ENCODE results near the gene PRCC.

Gene PRCC, protein sequence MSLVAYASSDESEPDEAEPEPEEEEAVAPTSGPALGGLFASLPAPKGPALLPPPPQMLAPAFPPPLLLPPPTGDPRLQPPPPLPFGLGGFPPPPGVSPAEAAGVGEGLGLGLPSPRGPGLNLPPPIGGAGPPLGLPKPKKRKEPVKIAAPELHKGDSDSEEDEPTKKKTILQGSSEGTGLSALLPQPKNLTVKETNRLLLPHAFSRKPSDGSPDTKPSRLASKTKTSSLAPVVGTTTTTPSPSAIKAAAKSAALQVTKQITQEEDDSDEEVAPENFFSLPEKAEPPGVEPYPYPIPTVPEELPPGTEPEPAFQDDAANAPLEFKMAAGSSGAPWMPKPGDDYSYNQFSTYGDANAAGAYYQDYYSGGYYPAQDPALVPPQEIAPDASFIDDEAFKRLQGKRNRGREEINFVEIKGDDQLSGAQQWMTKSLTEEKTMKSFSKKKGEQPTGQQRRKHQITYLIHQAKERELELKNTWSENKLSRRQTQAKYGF

DNA sequence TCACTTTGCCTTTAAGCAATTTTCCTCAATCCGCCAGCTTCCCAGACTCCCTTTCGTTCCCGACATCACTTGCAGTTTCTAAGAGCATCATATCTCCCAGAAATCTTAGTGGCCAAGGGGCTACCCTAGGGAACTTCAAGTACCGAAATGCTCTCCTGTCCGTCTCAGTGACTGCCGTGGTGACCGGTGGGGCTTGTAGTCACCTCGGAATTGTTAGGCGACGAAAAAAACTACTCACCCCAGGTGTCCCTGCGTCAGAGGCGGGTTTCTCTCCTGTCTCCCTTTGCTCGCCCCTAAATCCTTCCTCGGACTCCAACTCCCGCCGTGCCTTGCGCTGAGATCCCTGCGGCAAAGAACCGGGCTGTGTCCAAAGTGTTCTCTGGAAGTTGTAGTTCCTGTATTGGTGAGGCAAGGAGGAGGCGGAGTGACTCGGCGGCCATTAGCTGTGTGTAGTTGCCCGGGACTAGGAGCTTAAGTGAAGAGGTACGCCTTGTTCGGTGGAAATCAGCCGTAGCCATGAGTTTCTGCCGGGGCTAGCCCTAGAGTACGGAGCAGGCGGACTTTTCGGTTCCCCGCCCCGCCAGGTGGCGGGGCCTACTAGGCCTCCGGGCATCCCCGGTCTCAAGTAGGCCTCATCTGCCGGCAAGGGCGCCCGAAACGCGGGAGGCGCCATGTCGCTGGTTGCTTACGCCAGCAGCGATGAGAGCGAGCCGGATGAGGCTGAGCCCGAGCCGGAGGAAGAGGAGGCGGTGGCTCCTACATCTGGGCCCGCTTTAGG is at the start of gene PRCC:
Gene PRCC, plus strand, starts transcription at position 435 of the 778 bp plus-strand sequence. Its CDS starts 237 bp downstream, at position 672.
- Mint-ChIP-seq H3K4me3 (no peak within 1 kb of the TSS), H3K9me3 (no peaks in the 10 kb centered on the region), H3K27ac (no peak within 1 kb of the TSS), H3K27me3 (no peaks in the 10 kb centered on the region), H3K4me1 (peaks cover 43% of the 10 kb centered on the region), H3K36me3 (peaks cover 13% of the 10 kb centered on the region)
- peak; percentile 98 for ATAC-seq

DNA sequence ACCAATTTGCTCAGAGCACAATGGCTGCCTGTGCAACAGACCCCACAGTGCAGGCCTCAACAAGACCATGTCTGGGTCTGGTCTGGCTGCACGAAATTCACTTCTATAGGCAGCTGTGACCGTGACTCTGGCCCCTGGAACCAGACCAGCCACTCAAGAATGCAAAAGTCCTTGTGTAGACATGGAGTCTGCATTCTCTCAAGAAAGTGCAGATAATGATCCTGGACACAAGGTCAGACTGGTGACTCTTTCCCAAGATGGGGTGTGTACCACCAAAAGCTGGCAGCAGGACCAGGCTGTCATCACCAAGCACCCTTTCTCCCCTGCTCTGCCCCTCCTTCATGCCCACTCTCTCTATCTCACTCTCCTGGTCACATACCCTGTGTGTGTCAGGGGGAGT is 46.2 kb upstream of the PRCC start:
- no peak for ATAC-seq
- Mint-ChIP-seq H3K27me3 (no peaks in the 10 kb centered on the region), H3K4me1 (peaks cover 21% of the 10 kb centered on the region), H3K36me3 (peaks cover 41% of the 10 kb centered on the region), H3K9me3 (no peaks in the 10 kb centered on the region), H3K4me3 (no peak overlapping the region), H3K27ac (no peak overlapping the region)

DNA sequence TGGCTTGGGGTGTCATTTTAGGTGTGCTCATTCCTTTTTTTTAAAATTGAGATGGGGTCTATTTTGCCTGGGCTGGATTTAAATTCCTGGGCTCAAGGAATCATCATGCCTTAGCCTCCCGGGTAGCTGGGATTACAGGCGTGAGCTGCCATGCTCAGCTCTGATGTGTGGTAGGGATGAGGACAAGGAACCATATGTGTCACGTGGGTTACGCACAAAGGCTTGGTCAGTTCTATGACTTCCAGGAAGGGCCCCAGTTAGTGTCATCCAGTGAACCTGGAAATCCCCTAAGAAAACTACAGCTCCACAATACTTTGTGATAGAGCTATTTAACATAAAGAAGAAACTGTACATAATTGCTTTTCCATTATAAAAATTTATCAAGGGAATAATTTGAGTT is 45.8 kb upstream of the PRCC start:
- no peak for ATAC-seq
- Mint-ChIP-seq H3K27ac (no peak overlapping the region), H3K4me1 (peaks cover 21% of the 10 kb centered on the region), H3K36me3 (peaks cover 38% of the 10 kb centered on the region), H3K9me3 (no peaks in the 10 kb centered on the region), H3K27me3 (no peaks in the 10 kb centered on the region), H3K4me3 (no peak overlapping the region)

DNA sequence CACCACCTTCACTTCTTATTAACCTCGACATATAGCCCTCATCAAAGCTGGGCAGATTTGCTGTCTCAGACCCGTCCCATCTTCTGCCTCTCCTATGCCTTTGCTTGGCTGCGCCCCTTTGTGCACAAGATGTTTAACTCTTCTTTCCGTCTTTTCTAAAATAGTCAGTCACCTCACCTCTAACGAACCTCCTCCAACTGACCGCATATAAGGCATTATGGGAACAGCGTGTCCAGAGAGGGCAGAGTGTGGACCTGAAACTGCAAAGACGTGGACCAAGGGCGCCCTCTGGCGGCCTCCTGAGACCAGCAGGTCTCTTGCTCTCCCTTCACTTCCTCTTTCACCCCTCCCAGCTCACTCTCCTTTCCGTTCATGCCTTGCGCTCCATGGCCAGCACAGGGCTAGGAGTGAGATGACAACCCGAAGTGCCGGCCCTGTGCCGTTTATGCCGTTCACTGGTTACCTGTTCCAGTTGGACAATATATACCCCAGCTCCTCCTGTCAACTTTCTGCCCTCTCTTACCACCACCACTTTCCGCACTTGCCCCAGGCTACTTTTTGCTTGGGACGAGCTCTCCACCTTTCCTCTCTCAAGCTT is 41.6 kb upstream of the PRCC start:
- peak; percentile 67 for ATAC-seq
- Mint-ChIP-seq H3K27me3 (no peaks in the 10 kb centered on the region), H3K4me3 (no peak overlapping the region), H3K9me3 (no peaks in the 10 kb centered on the region), H3K36me3 (peaks cover 30% of the 10 kb centered on the region), H3K27ac (no peak overlapping the region), H3K4me1 (peaks cover 37% of the 10 kb centered on the region)

DNA sequence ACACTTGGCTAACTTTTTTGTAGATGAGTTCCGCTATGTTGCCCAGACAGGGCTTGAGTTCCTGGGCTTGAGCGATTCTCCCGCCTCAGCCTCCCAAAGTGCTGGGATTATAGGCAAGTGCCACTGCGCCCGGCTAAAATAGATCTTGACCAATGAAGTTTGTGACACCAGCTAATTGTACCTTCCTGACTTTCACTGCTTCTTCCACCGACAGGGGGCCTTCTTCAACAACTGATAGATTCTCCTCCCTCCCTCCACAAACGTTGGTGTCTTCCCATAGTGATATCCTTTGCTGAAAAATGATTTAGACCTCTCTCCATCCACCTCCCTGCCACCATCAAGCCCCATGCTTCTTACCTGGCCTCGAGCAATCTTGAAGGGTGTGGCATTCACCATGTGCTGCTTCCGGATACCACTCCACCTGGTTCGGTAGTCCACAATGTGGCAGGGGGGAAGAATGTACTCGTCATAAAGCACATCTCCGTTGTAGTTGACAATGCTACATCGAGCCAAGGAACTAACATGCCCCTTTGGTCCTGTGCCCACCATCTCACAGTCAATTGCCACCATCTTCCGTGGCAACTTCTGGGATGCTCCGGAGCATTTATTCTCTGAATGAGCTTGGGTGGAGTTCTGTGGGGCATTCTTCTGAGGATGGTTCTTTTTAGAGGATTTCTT is 40.6 kb upstream of the PRCC start:
- H3K4me1 Mint-ChIP-seq: peaks cover 33% of the 10 kb centered on the region
- ATAC-seq: no peak
- no peak overlapping the region for H3K4me3 Mint-ChIP-seq
- H3K36me3 Mint-ChIP-seq: peaks cover 23% of the 10 kb centered on the region
- H3K27me3 Mint-ChIP-seq: no peaks in the 10 kb centered on the region
- H3K9me3 Mint-ChIP-seq: no peaks in the 10 kb centered on the region
- no peak overlapping the region for H3K27ac Mint-ChIP-seq

DNA sequence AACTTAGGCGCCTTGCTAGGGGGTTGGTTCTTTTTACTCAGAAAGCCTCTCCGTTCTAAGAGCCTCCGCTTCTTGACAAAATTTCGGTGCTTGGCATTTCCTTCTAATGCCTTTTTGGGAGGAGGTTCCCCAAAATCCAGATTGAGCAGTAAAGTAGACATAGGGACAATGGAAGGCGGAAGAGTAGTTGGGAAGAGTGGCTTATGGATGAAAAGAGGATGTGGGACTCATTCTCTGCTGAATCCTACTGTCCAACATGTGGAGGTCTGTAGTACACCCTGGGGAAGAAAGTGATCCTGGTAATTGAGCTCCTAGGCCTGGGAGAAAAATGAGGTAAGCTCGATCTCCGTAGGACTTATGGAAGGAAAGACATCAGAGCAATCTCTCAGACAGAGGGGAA is 39.8 kb upstream of the PRCC start:
- no peaks in the 10 kb centered on the region for H3K9me3 Mint-ChIP-seq
- no peak overlapping the region for H3K4me3 Mint-ChIP-seq
- no peak for ATAC-seq
- no peak overlapping the region for H3K27ac Mint-ChIP-seq
- no peaks in the 10 kb centered on the region for H3K27me3 Mint-ChIP-seq
- peaks cover 23% of the 10 kb centered on the region for H3K36me3 Mint-ChIP-seq
- peaks cover 33% of the 10 kb centered on the region for H3K4me1 Mint-ChIP-seq

DNA sequence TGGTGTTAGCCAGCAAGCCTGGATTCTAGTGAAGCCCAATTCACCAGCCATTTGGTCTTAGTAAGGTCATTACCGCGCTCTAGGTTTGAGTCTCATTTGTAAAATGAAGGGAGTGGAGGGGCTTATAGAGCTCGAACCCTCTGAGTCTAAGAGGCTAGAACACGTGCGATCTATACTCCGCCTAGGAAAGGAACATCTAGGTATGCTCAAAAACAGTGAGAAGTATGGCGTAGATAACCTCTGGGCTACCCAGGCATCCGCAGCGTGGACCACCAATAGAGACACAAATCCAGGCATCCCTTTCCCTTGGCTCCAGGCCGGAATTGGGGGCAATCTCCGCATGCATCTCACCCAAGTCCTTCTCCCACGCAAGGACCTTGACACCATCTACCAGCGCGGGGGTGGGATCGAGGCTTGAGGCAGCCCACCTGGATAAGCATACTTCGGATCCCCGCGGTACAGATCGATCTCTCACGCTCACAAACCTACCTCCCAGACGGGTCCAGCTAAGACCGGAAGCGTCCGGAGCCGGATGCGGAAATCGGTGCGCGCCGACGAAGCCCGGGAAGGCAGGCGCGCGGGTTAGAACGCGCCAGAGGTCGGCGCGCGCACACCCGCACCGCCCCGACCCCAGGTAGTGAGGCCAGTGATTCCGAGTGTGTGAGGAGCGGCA is 39.3 kb upstream of the PRCC start, which contains the start of gene METTL25B:
Gene METTL25B, plus strand, starts transcription at position 544 of the 673 bp plus-strand sequence. CDS start 636 bp downstream, outside the sequence.
- ATAC-seq: peak; percentile 85
- Mint-ChIP-seq H3K27ac (no peak within 1 kb of the TSS), H3K4me1 (peaks cover 38% of the 10 kb centered on the region), H3K4me3 (no peak within 1 kb of the TSS), H3K9me3 (no peaks in the 10 kb centered on the region), H3K27me3 (no peaks in the 10 kb centered on the region), H3K36me3 (peaks cover 23% of the 10 kb centered on the region)

DNA sequence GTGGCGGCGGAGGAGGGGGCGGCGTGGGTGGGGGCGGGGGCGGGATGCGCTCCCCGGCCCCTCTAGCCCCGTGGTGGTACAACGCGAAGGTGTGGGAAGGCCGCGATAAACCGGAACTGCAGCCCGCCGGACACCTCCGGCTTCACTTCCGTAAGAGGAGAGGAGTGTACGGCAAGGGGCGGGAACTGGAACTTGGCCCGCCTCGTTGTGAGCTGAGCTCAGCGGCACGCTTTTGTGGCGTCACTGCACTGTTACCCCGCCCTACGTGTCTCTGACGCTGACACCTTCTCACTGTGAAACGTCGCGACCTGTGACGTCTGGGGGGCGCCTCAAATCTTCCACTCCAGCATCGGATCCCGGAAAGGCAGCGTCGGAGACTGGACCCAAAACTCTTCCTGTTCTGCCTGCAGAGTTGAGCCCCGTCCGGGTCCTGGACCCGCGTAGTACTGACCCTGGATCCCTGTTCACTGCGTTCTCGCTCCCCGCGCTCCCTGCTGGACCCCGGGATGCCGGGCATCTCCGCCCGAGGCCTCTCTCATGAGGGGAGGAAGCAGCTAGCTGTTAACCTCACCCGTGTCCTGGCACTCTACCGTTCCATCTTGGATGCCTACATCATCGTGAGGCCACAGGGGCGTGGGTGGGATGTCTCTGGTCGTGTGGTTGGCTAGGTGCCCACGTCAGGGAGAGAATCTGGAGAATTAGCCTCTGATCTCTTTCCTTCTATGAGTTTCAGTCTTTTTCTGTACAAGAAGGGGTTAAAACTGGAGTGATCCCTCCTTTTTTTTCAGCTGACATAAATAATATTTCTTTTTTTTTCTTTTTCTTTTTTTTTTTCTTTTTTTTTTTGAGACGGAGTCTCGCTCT is 38.5 kb upstream of the PRCC start, which contains the start of gene ISG20L2:
Gene ISG20L2, minus strand, starts transcription at position 168 of the 864 bp plus-strand sequence. CDS start 1,114 bp downstream, outside the sequence.
- no peak within 1 kb of the TSS for H3K27ac Mint-ChIP-seq
- H3K9me3 Mint-ChIP-seq: no peaks in the 10 kb centered on the region
- H3K36me3 Mint-ChIP-seq: peaks cover 20% of the 10 kb centered on the region
- ATAC-seq: peak; percentile 98
- no peak within 1 kb of the TSS for H3K4me3 Mint-ChIP-seq
- H3K4me1 Mint-ChIP-seq: peaks cover 33% of the 10 kb centered on the region
- H3K27me3 Mint-ChIP-seq: no peaks in the 10 kb centered on the region

DNA sequence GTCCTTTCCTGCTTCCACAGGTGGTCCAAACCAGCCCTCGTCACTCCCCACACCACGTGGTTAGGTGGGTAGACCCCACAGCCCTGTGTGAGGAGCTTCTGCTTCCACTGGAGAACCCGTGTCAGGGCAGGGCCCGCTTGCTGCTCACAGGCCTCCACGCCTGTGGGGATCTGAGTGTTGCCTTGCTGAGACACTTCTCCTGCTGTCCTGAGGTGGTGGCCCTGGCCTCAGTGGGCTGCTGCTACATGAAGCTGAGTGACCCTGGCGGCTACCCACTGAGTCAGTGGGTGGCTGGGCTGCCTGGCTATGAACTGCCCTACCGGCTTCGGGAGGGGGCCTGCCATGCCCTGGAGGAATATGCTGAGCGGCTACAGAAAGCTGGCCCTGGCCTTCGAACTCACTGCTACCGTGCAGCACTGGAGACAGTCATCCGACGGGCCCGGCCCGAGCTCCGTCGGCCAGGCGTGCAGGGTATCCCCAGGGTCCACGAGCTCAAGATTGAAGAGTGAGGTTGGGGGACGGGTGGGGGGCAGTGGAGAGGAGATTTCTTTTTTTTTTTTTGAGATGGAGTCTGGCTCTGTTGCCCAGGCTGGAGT is 33.2 kb upstream of the PRCC start:
- Mint-ChIP-seq H3K9me3 (no peaks in the 10 kb centered on the region), H3K36me3 (peaks cover 39% of the 10 kb centered on the region), H3K27me3 (no peaks in the 10 kb centered on the region), H3K27ac (no peak overlapping the region), H3K4me1 (peaks cover 29% of the 10 kb centered on the region), H3K4me3 (no peak overlapping the region)
- ATAC-seq: no peak

DNA sequence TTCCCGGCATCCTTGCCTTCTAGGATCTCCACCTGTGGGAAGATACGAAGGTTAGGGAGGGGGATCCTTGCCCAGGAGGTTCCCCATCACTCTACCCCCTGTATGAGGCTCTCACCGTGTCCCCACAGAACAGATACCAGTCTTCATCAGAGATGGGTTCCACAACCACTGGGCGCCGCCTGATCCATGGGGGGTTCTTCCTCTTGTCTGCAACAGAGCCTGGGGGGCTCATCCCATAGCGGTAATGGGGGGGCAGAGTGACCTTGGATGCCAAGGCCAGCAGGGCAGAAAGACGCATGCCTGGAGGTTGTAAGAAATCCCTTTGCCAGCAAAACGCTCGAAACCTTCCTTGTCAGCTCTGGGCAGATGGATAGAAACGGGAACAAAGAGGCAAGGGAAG is 28.9 kb upstream of the PRCC start:
- Mint-ChIP-seq H3K4me3 (no peak overlapping the region), H3K4me1 (peaks cover 33% of the 10 kb centered on the region), H3K9me3 (no peaks in the 10 kb centered on the region), H3K27me3 (no peaks in the 10 kb centered on the region), H3K27ac (no peak overlapping the region), H3K36me3 (peaks cover 58% of the 10 kb centered on the region)
- no peak for ATAC-seq

DNA sequence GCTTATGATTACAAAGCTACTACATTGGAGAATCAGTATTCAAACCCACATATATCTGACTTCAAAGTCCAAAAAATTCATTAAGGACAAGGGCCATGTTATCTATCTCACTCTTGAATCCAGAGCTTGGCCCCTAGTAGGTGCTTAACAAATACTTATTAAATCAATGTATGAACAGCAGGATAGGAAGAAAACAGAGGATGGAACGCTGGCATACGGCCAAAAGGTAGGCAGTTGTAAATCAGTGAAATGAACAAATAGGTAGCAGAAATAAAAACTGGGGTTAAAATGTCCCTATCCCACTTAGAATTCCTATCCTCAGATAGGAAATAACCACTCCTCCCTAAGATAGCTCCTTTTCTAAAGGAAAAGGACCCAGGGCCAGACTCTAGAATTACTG is 28.4 kb upstream of the PRCC start:
- H3K27me3 Mint-ChIP-seq: no peaks in the 10 kb centered on the region
- no peak for ATAC-seq
- no peaks in the 10 kb centered on the region for H3K9me3 Mint-ChIP-seq
- H3K4me1 Mint-ChIP-seq: peaks cover 38% of the 10 kb centered on the region
- H3K4me3 Mint-ChIP-seq: no peak overlapping the region
- peaks cover 63% of the 10 kb centered on the region for H3K36me3 Mint-ChIP-seq
- H3K27ac Mint-ChIP-seq: no peak overlapping the region

DNA sequence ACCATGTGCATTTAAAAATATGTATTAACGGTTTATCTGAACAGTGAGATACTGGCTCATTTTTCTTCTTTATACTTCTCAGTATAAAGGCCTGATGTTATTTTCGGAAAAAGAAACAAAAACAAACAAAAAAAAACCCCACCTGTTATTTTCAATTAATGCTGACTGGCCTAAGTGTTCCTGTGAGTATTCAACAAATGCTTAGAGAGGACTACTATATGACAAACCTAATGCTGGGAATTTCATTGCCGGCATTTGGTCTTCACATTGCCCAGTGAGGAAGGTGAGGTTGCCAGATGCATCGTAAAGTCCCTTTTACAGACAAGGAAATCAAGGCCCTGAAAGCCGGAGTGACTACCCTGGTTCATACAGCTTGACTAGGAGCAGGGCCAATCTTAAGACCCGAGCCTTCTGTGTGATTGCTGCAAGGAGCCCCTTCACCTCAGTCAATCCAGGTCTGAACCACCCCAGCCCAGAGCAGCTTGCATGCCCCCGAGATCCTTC is 27.0 kb upstream of the PRCC start:
- Mint-ChIP-seq H3K9me3 (no peaks in the 10 kb centered on the region), H3K36me3 (peaks cover 75% of the 10 kb centered on the region), H3K27ac (peak overlapping the region; percentile 94), H3K27me3 (no peaks in the 10 kb centered on the region), H3K4me1 (peaks cover 44% of the 10 kb centered on the region), H3K4me3 (peak overlapping the region; percentile 94)
- no peak for ATAC-seq

All from stimulated activated memory B cell treated with anti-CD40 and anti-IgM and Interleukin-4, amounts not matched to agents 10 μg/mL and 1 μg/mL and 100 μg/mL, for 72 hours (primary cell).